Measurements from ENCODE around the gene PCDHGA10. TPM values are rescaled to one million over a fixed set of nuclear protein-coding genes. Genes with fewer than 3 reads are reported as not detected.

The PCDHGA10 gene
- total and polyA plus RNA-seq, 2 of the 8 experiments (the other 6 are each of a cell fraction or from before 2014, with no cell fraction given), result 2.2 to 6.4 TPM

DNA sequence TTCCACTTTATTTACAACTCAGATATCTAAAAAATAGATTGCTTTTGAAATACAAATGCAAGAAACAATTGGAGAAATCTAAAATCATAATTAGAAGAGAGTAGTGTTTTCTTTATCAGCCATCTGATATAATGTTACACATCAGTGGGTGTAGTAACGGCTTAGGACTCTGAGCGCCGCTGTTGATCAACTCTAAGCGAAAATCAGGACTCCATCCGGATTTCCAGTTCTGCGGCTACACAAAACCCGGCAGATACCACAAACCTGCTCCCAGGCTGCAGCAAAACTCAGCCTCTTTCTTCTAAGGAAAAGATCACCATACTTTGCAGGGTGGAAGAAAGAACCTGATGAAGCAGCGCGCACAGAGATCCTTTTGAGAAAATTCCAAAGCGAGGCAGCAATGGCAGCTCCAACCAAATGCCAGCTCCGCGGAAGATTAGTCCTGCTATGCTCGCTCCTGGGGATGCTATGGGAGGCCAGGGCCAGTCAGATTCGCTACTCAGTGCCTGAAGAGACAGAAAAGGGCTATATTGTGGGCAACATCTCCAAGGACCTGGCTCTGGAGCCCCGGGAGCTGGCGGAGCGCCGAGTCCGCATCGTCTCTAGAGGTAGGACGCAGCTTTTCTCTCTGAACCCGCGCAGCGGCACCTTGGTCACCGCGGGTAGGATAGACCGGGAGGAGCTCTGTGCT is 10.1 kb upstream of the PCDHGA10 start, which contains the start of gene PCDHGA9:
TSS of gene PCDHGA9 (plus strand) at position 226 of the 691 bp plus-strand sequence. CDS start at position 401, 175 bp downstream.
- H3K36me3 ChIP-seq (ENCODE audit: control insufficient read depth in 2 of 4, insufficient read depth in 4 of 4, low read length in 3 of 4), result peaks cover 0 to 12% (median 0%) of the 10 kb centered on the region in 4 experiments; a peak in 1 of 8 replicates
- WGBS, 2 experiments (ENCODE audit: extremely low coverage in 1 of 2, insufficient coverage in 1 of 2, insufficient read length in 1 of 2, insufficient replicate concordance in 2 of 2, low coverage in 1 of 2, low lambda C conversion rate in 2 of 2, missing lambda C conversion rate in 1 of 2), result 94% methylated on average over 26 of the region's 27 CpGs; no CpG with 5 or more reads in 1 of the 2 experiments
- no peak within 1 kb of the TSS for H2AFZ ChIP-seq (ENCODE audit: low read length)
- H3K56ac ChIP-seq (replicated peaks; ENCODE audit: insufficient read length, low read depth, low read length), result no peak within 1 kb of the TSS
- no peak within 1 kb of the TSS for H3K9ac ChIP-seq (replicated peaks in 1 of 4; ENCODE audit: extremely low read depth in 1 of 4, low read depth in 3 of 4, low read length in 3 of 4)
- ChIA-PET CTCF (ENCODE audit: partially characterized antibody) (interaction anchor here (0.6 to 23.3 kb wide), 17 partner anchors 10 to 247 kb away, joined by 3 to 1236 read pairs (median 4); partner anchors contain the start of genes PCDHGA10, PCDHGA11, PCDHGA8 and PCDHGB1), POLR2A (ENCODE audit: partially characterized antibody) (no interaction called here)
- DNase-seq (ENCODE audit: low read depth in 1 of 2, low spot score in 2 of 2) (no peak), FAIRE-seq (no peak)
- H3K9me3 ChIP-seq (ENCODE audit: insufficient read depth in 2 of 2, low read depth in 1 of 2, low read length in 1 of 2), result peaks cover 26 to 43% of the 10 kb centered on the region in 2 experiments
- no peaks in the 10 kb centered on the region for H3K79me1 ChIP-seq (ENCODE audit: low read depth, low read length)
- H3K4me2 ChIP-seq (ENCODE audit: insufficient read depth in 1 of 2, low read depth in 2 of 2, low read length in 2 of 2), result no peak within 1 kb of the TSS
- H3K23me2 ChIP-seq (ENCODE audit: low read depth, low read length), result no peaks in the 10 kb centered on the region
- H3K4me1 ChIP-seq (replicated peaks in 1 of 4; ENCODE audit: control insufficient read depth in 3 of 4, insufficient read depth in 4 of 4, low read length in 3 of 4), result no peaks in the 10 kb centered on the region
- no peak within 1 kb of the TSS for H3K4ac ChIP-seq (replicated peaks; ENCODE audit: insufficient read length, low read depth, low read length)
- H3K79me2 ChIP-seq (ENCODE audit: control insufficient read depth in 1 of 2, insufficient read depth in 2 of 2, low read length in 2 of 2), result no peaks in the 10 kb centered on the region
- H2BK5ac ChIP-seq (ENCODE audit: low read depth, low read length), result no peak within 1 kb of the TSS
- H3K18ac ChIP-seq (ENCODE audit: extremely low read depth, low read length), result no peak within 1 kb of the TSS
- H2BK15ac ChIP-seq (ENCODE audit: low read length), result no peak within 1 kb of the TSS
- no peak within 1 kb of the TSS for H2AK5ac ChIP-seq (ENCODE audit: low read depth, low read length)
- no peaks in the 10 kb centered on the region for H3K27me3 ChIP-seq (replicated peaks in 1 of 4; ENCODE audit: control insufficient read depth in 3 of 4, extremely low read depth in 1 of 4, insufficient read depth in 3 of 4, low read length in 3 of 4)
- TF ChIP-seq SP1 (IDR thresholded peaks at IDR 0.05; ENCODE audit: low read depth, low read length) (no peak), TEAD4 (IDR thresholded peaks at IDR 0.05; ENCODE audit: low read depth, low read length) (no peak), RAD21 (IDR thresholded peaks at IDR 0.05 in 1 of 2, conservative IDR thresholded peaks at IDR 0.05 in 1 of 2; ENCODE audit: low read depth in 2 of 2, low read length in 2 of 2) (peak; percentile 33 to 46)
- TF ChIP-seq, protein P1, sequence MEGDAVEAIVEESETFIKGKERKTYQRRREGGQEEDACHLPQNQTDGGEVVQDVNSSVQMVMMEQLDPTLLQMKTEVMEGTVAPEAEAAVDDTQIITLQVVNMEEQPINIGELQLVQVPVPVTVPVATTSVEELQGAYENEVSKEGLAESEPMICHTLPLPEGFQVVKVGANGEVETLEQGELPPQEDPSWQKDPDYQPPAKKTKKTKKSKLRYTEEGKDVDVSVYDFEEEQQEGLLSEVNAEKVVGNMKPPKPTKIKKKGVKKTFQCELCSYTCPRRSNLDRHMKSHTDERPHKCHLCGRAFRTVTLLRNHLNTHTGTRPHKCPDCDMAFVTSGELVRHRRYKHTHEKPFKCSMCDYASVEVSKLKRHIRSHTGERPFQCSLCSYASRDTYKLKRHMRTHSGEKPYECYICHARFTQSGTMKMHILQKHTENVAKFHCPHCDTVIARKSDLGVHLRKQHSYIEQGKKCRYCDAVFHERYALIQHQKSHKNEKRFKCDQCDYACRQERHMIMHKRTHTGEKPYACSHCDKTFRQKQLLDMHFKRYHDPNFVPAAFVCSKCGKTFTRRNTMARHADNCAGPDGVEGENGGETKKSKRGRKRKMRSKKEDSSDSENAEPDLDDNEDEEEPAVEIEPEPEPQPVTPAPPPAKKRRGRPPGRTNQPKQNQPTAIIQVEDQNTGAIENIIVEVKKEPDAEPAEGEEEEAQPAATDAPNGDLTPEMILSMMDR (IDR thresholded peaks at IDR 0.05; ENCODE audit: control extremely low read depth in 1 of 3, insufficient read depth in 1 of 3, low read depth in 1 of 3, low read length in 3 of 3), result peak in 2 of 3 experiments; percentile 21 to 35; a peak in 3 of 4 replicates
- no peak within 1 kb of the TSS for H2BK12ac ChIP-seq (ENCODE audit: low read depth, low read length)
- H2BK20ac ChIP-seq (ENCODE audit: low read length), result no peak within 1 kb of the TSS
- H3K4me3 ChIP-seq (ENCODE audit: extremely low read depth in 1 of 4, insufficient read depth in 2 of 4, low read depth in 3 of 4, low read length in 4 of 4), result no peak within 1 kb of the TSS
- H4K91ac ChIP-seq (replicated peaks; ENCODE audit: insufficient read length, low read length), result no peak within 1 kb of the TSS
- H2BK120ac ChIP-seq (replicated peaks; ENCODE audit: low read depth, low read length), result no peak within 1 kb of the TSS
- H4K5ac ChIP-seq (ENCODE audit: insufficient read length, low read depth, low read length), result no peak within 1 kb of the TSS
- no peak within 1 kb of the TSS for H3K23ac ChIP-seq (ENCODE audit: insufficient read length)
- no peak within 1 kb of the TSS for H3K27ac ChIP-seq (ENCODE audit: low read depth, low read length)
- no peaks in the 10 kb centered on the region for H4K20me1 ChIP-seq (replicated peaks in 1 of 2; ENCODE audit: control insufficient read depth in 1 of 2, insufficient read depth in 2 of 2, low read length in 2 of 2)
- no peak within 1 kb of the TSS for H3K14ac ChIP-seq (ENCODE audit: insufficient read length)
- H4K8ac ChIP-seq (ENCODE audit: extremely low read depth, insufficient read depth, low read length), result no peak within 1 kb of the TSS
